NCI-H1417 (cell line): ENCODE data around the gene FAM171A2.

Experiments
- DNase-seq, 3 experiments: peaks; one replicate each; lab custom pipeline; 2025; lab: John Stamatoyannopoulos, UW

The FAM171A2 gene

DNA sequence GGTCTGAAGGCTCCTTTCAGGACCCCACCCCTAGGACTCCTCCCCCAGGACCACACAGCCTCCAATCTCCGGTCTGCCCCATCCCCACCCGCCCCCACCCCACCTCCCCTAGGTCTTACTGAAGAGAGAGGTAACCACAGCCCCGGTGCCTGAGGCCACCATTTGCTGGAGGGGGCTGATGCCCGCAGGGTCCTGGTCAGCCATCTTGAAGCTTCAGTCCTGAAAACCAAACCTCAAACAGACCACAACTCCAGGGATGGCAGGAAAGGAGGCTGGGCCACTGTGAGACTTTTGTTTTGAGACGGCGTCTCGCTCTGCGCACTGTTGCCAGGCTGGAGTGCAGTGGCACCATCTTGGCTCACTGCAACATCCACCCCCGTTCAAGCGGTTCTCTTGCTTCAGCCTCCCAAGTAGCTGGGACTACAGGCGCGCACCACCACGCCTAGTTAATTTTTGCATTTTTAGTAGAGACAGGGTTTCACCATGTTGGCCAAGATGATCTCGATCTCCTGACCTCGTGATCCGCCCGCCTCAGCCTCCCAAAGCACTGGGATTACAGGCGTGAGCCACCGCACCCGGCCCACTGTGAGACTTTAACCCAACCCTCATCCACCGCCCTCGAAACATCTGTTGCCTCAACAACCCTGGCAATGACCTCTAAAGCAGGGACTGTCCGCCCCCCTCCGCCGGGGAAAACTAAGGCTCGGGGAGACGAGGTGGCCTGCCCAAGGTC lies 40.1 kb downstream of the FAM171A2 start:
- DNase-seq, result no peak

DNA sequence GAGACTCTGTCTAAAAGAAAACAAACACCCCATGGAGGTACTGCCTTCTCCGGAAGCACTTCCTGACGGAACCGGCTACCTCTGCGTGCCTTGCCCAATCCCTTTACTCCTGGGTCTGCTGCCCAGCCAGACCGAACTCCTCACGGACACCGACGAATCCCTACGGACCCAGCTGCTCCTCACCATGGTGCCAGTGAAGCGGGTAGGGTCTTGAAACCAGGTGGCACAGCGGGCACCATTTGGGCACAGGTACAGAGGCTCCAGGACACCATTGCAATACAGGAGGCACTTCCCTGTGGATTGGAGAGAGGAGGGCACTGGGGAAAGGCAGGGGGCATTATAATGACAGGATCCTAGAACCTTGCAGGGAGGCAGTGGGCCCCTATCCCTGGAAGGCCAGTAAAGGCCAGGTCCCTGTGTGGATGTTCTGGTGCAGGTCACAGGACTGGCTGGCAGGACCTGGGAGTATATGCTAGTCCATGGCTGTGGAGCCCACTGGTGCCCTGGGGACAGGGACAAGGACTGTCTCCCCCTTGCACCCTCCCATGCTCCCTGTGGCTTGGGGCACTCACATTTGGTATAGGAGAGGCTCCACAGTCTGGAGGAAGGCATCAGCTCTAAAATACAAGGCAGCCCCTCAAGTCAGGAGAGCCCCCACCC lies 41.3 kb downstream of the FAM171A2 start:
- no peak for DNase-seq

DNA sequence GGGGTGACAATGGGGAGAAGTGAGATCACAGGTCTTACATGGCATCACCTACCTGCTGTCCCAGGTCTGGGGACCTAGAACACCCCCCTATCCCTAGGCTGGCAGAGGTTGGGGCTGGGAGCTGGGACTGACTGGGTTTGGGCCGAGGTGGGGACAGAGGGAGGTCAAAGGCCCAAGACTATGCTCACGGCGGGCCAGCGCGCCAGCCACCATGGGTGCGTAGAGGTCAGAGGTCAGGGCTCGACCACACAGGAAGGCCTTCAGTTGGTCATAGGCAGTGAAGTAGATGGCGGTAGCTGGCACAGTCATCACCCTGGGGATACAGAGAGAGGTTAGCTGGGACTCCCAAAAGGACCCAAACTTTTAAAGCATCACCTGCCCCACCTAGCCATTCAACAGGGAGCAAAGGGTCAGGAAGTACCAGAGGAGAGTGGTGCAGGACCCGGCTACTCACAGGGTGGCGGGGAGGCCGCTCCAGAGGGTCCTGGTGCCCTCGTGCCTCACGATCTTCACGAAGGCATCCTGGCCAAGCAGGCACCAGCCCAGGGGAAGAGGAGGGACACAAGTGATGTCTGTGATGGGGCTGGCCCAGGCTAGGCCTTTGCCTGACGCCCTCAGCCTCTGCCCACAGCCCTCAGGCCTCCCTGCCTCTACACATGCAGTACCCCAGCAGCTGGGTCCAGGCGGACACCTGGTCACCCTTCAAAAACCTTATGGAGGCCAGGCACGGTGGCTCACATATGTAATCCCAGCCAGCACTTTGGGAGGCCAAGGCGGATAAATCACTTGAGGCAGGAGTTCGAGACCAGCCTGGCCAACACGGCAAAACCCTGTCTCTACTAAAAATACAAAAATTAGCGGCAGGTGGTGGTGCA lies 42.2 kb downstream of the FAM171A2 start:
- DNase-seq, result no peak

DNA sequence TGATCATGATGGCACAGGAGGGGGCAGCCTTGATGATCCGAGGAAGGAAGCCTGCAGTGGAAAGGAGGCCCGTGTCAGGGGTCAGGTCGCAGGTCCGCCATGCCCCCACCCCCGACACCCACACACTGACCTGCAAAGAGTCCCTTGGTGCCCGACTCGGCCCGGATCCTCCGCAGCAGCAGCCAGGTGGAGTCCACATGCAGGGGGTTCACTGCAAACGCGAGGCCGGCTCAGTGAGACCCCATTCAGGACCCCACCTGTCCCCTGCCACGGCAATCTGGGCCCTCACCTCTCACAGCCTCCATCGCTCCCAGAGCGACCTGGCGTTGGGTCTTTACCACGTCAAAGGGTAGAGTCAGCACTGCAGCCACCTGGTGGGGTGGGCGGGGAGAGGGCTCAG lies 43.6 kb downstream of the FAM171A2 start:
- DNase-seq, result no peak

DNA sequence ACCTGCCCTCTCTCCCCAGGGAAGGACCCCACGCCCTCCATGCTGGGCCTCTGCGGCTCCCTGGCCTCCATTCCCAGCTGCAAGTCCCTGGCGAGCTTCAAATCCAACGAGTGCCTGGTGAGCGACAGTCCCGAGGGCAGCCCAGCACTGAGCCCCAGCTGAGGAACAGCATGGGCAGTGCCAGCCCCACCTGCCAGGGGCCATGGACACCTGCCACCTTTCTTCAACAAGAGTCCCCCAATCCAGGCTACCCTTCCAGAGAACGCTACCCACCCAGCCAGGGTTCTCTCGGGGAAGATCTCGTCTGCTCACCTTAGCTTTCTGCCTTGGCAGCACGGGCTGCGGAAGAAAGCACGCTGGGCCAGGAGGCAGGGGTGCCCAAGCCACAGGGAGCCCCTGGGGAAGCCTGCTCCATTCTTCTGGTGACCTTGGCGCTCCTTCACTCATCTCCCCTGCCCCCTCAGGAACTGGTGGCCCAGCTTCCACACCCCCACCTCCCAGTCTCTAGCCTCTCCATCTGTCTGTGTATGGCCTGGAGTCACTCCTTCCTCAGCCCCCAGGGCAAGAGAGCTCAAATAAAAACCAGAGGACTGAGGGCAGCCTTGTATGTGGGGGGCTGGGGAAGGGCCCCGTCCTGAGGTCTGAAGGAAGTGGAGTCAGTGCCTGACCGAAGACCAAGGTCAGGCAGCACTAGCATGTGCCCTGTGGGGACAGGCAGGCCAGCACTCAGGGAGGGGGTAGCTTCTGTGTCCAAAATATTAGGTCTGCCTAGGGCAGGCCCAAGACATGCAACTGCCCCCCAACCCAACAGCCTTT lies 45.4 kb downstream of the FAM171A2 start:
- DNase-seq, result no peak

DNA sequence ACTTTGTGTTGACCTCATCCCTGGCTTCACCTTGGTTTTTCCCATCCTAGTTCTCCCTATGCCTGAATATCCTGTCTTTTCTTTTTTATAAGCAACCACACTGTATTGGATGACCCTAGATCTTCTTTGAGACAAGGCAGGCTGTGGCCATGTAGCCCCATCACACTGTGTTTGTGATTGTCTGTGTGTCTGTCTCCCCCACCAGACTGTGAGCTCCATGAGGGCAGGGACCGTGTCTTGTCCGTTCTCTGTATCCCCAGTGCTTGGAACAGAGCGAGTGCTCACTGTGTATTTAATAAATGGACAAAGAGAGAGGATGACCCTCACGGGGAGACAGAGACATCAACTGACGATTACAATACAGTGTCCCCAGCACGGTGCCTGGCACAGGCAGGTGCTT lies 46.1 kb downstream of the FAM171A2 start:
- no peak for DNase-seq

DNA sequence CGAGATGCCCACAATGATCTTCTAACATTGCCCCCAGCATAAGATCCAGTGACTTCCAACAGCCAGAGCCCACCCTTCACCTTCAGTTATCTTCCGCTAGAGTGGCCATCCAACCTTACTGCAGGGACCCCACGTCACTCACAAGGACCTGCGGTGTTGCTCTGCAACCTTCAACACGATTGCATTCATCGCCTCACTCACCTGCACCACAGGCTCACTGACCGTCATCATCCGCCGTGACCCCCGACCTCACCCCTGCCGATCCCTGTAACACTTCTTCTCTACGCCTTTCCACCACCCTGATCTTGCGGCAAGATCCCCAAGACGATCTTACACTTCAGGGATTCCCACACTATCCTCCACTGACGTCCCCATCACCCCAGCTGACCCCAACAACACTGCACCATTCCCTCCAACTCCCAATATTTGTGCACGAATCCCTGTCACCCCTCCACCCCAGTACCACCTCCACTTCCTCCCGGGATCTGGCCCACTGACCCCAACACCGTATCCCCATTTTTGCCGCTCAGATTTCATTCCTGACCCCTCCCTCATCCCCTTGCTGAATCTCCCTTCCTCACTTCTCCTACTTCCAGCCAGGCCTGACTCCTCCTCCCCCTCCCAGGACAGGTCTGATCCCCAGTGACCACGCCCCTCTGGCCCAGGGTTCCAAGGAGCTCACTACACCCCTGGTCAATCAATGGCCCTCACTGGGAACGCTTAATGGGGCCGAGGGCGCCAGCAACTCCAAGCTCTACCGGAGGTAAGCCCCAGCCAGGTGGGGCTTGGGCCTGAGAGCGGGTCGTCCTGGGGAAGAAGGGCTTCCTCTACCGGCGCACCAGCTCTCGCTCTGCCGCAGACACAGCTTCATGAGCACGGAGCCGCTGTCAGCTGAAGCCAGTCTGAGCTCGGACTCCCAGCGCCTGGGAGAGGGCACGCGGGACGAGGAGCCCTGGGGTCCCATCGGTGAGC lies 47.6 kb downstream of the FAM171A2 start:
- no peak for DNase-seq

DNA sequence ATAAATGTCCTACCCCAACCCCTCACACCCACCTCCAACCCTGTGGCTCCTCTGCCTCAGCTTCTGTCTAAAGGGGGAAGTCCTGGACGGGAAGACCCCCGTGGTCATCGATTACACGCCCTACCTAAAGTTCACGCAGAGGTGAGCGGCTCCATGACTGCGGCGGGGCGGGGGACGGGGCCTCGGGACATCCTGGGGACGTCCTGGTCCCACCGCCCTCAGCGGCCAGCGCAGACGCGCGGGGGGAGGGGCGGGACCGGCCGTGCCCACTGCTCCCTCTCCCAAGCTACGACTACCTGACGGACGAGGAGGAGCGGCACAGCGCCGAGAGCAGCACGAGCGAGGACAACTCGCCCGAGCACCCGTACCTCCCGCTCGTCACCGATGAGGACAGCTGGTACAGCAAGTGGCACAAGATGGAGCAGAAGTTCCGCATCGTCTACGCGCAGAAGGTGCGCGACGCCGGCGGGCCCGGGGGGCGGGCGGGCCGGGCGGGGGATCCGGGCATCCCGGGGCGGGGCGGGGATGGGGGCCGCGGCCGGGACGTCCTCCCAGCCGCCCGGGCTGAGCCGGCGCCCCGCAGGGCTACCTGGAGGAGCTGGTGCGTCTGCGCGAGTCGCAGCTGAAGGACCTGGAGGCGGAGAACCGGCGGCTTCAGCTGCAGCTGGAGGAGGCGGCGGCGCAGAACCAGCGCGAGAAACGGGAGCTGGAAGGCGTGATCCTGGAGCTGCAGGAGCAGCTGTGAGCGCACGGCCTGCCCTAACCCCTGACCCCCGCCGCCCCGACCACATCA lies 48.6 kb downstream of the FAM171A2 start:
- peak in 2 of 3 experiments; percentile 18 to 73 for DNase-seq

DNA sequence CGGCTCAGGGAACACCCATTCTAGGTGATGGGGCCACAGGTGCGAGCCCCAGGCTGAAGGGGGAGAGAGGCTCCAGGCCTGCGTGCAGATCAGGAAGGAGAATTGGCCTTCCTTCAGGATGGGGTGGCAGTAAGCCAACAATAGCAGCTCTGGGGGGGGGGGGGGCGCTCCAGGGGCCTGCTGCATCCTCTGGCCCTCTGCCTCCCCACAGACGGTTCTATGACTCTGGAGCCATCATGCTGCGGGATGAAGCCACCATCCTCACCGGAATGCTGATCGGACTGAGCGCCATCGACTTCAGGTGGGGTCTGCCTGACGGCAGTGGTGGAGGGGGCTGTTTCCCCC lies 49.2 kb downstream of the FAM171A2 start:
- DNase-seq, result no peak

DNA sequence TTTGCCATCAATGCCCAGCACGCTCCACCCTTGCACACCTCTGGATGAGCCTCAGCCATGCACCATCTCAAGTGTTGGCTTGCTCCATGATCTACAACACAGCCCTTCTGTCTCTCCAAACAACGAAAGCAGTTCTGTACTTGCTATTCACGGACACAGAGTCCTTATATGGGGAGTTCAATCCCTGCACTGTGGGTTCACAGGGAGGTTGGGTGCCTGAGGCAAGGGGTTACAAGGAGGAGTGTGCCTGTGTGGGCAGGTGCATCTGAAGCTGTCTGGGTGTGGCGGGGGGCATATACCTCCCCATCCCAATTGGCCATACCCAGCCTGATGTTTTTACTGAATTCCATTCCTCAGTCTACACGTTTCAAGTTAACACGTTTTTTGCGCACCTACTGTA lies 49.6 kb downstream of the FAM171A2 start:
- no peak for DNase-seq

DNA sequence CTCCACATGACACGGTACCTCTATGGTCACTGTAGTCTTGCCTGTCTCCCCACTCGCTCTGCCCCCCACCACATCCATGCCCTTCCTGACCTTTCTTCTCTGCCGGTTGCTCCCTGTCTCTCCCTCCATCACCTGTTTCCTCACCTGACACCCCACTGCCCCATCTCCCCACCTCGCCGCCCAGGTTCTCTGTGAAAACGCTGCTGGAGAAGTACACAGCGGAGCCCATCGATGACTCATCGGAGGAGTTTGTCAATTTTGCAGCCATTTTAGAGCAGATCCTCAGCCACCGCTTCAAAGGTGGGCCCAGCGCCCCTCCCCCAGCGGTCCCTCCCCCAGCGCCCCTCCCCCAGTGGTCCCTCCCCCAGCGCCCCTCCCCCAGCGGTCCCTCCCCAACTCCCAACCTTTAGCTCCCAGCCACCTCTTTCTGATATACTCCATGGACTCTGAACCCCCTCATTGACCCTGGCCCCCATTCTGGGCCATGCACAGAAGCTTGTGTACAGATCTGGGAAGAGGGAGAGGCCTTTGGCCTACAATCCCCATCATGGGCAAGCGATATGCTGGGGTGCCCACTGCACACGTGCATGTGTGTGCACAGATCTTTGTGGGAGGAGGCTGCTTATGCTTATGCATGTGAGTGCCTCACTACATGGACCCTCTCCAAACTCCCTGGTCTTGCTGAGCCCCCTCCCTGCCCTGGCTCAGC lies 51.1 kb downstream of the FAM171A2 start:
- no peak for DNase-seq

DNA sequence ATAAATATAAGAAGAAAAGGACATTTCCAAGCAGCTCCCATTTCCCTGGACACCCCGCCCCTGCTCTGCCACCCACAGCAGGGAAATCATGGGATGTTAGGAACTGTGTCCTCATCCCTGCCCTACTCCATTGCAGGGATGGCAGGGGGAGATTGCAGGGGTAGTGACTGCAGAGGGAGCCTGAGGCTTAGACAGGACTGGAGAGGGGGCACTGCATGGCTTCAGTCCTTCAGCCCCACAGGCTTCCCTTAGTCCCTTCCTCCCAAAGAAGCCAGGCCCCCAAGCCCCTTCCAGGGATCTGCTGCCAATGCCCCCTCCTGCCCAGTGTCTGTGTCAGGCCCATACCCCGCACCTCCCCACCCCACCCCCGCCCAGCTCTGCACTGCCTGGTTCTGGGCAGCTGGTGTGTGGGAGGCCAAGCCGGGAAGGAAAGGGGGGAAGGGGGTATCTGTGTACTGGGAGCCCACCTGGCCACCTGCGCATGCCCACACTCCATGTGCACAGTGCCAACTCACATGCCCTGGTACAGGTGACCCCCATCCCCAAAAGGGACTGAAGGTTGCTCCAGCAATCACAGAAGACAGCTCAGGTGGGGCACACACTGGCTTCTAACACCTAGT lies 52.0 kb downstream of the FAM171A2 start:
- no peak for DNase-seq

DNA sequence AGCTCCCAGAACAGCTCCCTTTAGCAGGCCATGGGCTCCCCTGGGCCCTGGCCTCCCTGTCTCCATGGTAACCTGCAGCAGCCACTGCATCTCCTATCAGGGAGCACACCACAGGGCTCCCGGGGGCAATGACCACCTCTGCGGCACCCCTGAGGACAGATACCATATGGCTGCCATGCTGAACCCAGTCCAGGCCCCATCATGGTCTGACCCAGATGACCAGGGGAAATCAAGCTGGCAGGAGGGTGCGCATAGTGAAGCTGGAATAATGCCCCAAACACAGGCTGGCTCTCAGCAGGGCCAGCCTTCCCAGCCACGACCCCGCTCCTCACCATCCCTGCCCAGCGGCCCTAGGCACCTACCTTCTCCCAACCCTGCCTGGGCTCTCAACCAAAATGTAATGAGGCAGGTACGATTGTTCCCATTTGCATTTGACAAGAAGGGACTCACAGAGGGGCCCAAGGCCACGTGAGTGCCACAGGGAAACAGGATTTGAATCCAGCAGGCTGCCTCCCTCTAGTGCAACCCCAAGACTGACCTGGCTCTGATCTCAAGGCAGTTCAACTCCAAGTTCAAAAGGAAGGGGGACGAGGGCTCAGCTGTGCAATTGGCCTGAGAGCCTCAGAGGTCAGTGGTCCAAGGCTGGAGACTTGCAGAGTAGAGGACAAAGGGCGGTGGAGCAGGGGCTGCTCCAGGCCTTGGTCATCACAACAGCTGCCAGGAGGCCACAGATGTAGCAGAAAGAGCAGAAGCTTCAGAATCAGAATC lies 52.9 kb downstream of the FAM171A2 start:
- DNase-seq, result no peak

DNA sequence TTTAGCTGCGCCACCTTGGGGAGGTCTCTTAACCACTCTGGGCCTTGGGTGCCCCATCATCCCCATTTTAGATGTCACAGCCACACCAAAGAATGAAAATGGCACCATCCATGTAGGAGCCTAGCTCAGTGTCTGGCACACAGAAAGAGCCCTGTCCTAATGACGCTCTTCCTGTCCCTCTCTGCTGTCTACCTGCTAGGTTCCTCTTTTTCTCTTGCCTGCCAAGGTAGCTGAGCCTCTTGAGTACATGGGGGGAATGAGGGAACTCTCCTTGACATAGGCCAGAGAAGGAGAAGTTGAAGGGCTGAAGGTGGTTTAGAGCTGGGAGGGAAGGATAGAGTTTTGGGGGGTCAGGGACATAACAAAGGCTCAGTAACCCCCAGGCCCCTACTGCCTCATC lies 53.5 kb downstream of the FAM171A2 start:
- DNase-seq, result no peak

DNA sequence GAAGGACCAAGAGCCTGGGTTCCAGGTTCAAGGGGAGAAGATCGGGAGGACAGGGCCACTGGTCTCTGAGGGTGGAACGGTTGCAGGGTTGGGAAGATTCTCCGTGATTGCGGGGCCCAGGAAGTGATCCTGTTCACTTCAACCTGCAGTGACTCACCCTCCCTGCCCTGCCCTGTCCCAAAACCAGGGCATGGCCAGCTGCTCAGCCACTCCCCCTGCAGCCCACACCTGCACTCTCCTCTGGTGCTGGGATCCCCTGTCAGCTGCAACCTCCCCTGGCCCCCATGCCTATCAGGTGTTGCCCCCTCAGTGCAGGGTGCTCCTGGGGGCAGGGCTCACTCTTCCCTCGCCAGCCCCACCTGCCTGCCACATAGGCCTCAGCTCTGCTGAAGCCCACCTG lies 54.2 kb downstream of the FAM171A2 start:
- no peak for DNase-seq

DNA sequence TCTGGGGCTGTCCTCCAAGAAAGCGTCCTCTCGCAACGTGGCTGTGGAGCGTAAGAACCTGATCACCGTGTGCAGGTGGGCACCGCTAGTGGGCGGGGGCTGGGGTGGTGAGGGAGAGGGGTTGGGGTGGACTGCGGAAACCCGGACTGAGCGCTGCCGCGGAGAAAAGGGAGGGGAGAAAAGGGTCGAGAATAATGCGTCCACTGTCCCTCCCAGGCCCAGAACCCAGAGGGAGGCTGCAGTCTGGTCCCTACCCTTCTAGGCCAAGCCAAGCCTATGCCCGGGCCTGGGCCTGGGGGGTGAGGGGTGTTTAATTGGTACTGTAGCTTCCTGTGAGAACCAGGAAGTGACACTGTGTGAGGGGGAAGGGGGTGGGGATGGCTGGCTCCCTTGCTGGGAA lies 54.8 kb downstream of the FAM171A2 start:
- DNase-seq, result peak; percentile 25 to 73 (median 70)

DNA sequence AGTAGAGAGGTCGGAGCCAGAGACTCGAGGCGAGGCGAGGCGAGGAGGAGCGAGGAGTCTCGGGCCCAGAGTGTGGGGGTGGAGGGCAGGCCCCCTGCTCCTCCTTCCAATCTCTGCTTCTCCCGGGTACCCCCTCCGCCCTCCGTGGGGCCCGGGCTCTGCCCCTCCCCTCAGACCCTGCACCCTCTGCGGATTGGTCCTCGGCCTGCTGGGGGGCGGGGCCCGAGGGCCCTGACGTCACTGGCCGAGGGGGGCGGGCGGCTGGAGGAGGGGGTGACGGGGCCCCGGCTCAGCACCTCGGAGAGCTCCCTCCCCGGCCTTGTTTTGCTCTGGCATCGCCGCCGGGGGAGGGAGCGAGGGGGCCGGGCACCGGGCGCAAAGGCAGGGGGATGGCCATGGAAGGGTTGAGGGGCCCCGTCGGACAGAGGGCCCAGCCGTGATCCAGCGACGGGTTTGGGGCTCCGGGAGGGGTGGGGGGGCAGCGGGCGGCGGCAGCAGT lies 55.3 kb downstream of the FAM171A2 start, which contains the start of gene RUNDC3A:
Gene RUNDC3A, plus strand, starts transcription at position 282 of the 499 bp plus-strand sequence. CDS start 232 bp downstream, outside the sequence.
- peak; percentile 86 to 94 (median 89) for DNase-seq
